Stimulated activated CD8-positive, alpha-beta memory T cell treated with anti-CD3 and anti-CD28 coated beads, Interleukin-7, amount 100 ng/mL, for 24 hours (primary cell): Measurements from ENCODE around the gene SLC22A23.

Experiments
- DNase-seq: peaks from one replicate; pipeline ENCODE4 v3.0.0-alpha.2; 2020; ENCODE audit warnings: low read depth

Gene SLC22A23

DNA sequence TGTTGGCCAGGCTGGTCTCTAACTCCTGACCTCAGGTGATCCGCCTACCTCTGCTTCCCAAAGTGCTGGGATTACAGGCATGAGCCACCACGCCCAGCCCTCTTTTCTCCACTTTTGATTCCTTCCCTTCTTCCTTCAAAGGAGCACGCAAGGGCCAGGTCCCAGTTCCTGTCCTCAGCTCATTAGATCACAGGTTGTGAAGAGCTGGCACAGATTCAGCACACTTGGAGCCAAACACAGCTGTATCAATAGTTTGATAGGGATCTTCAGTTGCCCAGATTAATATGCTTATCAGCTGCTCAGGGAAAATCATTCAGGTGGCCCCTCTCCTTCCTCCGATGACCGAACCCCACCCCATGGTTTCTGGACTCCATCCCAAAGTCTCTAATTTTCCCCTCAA lies 14.4 kb upstream of the SLC22A23 start:
- DNase-seq = no peak

DNA sequence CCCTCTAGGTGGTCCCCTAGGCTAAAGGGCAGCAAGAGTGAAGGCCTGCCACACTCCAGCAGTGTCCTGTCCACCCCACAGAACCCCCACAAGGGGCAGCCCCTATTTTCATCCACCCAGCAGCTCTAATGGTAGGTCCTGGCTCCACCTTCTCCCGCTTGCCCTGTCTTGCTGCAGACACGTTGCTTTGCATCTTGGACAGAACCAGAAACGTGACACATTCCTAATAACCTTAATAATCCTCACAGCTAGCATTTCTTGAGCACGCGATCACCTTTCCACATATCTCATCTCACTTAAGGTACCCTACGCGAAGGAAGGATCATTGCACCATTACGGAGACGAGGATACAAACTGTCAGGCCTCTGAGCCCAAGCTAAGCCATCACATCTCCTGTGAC lies 11.7 kb upstream of the SLC22A23 start:
- no peak for DNase-seq

DNA sequence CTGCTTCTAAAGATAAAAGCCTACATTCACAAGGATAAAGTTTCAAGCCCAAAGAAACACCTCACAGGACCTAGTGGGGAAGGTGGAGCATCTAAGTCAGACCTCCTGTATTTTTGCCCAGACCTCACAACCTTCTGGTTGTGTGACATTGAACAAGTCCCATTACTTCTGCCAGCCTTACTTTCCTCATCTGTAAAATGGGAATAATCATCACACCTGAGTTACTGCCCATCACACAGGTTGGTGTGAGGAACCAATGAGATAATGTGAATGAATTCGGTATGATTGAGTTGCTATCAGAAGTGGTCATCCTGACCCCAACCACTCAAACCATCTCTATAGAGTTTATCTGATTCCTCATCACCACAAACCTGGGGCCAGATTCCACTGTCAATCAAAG lies 11.1 kb upstream of the SLC22A23 start:
- no peak for DNase-seq

DNA sequence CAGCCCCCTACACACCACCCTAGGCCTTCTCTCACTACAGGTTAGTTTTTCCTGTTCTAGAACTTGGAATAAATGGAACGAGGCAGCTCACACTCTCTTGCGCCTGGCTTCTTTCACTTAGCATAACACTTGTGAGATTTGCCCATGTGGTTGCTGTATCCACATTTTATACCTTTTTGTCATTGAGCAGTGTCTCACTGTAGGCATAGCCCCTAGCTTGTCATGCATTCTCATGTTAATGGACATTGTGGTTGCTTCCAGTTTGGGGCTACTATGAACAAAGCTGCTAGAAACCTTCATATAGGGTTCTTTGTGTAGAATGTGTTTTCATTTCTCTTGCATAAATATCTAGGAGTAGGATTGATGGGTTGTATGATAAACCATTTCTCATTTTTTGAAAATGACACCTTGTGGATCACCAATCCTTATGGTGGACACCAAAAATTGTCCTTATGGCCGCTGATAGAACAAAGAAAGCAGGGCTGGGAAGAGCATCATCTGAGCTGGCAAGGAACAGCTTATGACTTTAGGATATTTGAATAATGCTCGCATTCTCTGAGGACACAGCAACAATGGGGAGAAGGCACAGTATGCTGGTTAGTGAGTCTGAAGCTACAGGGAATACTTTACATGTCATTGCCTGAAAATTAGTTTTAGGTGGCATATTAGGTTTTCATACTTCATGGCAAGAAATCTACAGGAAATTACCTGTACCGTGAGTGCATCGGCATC lies 9.8 kb upstream of the SLC22A23 start:
- DNase-seq = no peak

DNA sequence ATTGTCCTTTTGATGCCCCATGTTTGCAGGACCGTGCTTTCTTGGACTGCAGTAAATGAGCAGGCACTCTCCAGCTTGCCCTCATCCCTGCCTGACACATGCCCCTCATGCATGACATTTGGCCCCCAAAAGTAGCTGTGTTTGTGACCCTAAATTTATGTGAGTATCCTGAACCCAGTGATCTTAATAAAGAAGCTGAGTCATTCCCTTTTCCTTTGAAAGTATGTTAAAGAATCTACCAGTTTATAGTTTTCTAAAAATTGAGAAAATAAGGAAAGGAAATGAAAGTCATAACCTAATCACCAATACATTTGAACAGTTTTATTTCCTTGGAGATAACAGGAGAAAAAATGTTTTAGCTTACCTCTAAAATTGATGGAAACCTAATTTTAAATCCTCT lies 3.4 kb upstream of the SLC22A23 start:
- DNase-seq = no peak

DNA sequence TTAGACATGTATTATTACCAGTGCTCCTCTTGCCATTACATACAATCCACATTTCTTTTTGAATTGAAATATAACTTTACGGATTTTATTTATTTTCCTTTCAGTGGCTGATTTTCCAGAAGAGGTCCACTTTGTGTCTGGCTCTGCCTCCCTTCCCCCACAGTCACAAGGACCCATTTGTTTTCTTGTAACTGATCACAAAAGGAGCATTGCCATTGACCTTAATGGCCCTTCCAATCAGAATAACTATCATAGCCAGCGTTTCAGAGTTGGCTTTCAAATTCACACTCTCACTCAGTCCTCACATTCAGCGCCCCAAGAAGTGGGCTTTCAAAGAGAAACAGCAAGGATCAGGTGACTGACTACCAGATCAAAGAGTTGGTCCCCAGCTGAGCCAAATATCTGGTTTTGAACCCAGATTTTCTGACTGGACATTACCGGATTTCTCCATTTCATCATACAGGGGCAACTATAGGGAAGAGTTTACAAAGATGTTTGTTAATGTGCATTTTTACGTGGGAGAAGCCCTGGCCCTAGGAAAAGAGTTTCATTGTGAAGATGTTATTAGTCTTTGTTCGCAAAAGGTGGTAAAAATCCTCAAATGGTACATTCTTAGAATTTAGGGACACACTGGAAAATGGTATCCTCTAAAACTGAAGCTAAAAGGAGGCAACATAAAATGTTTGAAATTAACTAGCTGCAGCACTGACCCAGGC lies 2.0 kb upstream of the SLC22A23 start:
- no peak for DNase-seq

DNA sequence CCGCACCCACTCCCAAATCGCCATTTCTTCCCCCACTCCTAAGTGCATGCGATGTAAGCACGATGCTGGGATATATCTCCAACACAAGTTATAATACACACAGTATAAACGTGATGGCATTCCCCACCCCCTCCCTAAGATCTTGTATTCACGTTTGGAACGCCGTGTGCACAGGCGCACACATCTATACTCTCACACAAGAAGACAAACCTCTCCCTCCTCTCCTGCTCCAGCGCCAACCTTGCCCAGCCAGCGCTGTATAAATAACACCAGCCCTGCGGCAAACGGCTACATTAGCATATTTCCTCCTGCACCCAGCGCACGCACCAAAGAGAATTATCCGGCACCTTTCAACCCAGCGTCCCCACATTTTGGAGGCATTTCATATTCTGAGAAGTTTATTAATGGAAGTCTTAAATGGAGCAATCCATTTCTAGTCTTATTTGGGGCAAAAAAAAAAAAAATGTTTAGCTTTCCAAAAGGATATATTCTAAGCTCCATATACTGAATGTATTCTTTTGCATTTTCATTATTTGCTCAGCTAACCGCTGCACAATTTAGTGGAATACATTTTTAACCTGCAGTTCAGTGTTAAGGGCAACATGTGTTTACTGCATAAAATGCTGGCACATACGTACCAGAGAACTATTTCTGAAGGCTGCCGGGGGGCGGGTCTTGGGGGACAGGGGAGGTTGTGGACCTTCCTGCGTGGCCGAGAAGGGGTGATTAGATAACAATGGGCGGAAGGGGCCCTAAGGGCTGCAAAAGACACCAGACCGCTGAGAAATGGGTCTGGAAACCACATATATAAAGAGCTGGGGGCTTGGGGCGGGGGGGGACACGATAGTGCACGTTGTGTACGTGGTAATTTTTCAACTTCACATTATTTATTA lies 1.1 kb upstream of the SLC22A23 start:
- DNase-seq = no peak

DNA sequence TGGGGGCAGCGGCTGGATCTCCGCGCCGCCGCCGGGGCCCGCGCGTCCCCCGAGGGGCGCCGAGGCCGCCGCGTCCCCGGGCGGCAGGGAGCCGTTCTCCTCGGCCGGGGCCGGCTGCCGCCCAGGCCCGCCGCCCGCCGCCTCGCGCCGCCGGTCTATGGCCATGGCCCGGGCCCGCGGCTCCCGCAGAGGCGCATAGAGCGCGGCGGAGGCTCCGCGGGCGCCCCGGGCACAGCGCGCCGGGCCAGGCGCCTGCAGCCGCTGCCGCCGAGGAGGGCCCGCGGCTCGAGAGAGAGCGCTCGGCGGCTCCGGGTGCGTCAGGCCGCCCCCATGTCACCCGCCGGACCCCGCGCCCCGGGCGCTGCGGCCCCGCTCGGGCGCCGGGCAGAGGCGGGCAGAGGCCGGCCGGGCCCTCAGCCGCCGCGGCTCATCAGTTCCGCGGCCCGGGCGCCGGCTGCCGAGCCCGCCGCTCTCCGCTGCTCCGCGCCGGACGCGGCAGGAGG lies 404 bp downstream of the SLC22A23 start:
- no peak for DNase-seq

DNA sequence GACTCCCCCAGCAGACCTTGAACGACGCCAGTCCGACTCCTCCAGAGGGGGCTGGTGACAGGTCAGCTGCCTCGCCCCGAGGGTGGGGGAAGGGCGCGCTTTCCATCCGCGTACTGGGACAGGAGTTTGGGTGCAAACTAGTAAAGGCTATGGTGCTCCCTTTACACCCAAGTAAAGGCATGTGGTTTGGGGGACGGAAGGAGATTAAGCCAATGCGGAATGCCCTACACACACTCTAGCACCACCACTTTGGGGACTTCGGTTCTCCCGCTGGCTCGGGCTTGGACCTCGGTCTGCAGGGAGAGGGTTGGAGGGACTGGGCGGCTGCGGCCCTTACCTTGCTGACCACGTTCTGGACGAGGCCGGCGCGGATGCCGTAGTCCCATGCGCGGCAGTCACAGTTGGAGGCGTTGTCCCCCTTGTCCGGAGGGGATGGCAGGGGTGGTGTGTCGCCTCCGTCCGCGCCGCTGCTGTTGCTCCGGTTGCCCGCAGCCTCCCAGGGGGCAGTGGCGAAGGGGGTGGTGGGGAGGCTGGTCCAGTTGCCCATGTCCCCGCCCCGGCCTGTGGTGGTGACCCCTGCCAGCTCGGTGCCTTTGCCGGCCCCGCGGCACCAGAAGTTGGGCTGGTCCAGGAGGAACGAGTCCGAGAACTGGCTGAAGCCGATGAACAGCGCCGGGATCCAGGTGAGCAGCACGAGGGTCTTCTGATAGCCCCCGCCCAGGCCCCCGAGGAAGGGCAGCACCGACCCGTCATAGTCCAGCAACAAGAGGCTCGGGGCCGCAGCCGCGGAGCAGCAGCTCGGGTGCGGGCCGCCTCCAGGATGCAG lies 1.1 kb downstream of the SLC22A23 start:
- DNase-seq = no peak

DNA sequence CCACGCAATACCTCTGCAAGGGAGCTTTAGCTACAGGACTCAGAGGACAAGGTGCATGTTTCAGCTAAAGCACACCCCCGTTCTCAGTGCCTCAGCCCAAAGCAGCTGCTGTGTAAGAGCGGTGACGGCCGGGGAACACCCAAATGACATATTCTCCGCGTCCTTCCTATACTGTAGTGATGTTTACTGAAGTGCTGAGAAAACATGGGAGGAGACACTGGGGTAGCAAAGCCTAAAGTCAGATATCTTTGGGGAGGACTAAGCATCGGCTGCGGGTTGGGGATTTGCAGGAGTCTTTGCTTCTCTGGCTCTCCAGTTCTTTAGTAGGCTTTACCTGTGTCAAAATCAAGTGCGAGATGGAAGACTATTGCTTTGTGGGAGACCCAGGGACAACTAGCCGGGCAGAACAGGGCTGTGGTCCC lies 1.7 kb downstream of the SLC22A23 start:
- no peak for DNase-seq

DNA sequence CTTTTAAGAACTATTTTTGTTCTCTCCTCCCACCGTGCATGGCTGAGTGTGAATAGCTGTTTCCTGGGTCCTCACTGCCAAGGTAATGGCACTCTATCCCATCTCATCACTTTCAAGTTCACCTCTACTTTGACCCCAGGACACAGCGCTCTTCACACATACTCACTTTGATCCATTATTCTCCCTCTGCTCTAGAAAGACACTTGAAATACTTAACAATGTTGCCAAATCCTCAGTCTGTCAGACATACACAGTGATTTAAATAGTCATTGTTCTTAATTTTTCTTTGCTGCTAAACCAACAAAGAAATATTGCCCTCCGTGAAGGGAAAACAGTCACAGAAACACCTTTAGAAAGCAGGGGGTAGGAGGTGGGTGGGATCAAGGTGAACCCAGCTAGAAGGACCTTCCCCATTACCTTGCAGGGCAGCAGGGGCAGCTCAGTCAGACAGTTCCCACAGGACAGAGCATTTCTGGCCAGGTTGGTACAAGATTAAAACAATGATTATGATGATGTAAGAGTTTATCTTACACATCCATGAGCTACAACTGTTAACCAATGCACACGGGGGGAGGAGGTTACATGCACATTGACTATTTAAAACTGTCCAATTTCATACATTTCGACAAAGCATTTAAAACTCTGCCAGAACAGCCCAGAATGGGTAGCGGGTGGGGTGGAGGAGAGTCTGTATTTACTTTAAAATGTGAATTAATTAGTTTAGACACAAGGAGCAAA lies 2.4 kb downstream of the SLC22A23 start:
- no peak for DNase-seq

DNA sequence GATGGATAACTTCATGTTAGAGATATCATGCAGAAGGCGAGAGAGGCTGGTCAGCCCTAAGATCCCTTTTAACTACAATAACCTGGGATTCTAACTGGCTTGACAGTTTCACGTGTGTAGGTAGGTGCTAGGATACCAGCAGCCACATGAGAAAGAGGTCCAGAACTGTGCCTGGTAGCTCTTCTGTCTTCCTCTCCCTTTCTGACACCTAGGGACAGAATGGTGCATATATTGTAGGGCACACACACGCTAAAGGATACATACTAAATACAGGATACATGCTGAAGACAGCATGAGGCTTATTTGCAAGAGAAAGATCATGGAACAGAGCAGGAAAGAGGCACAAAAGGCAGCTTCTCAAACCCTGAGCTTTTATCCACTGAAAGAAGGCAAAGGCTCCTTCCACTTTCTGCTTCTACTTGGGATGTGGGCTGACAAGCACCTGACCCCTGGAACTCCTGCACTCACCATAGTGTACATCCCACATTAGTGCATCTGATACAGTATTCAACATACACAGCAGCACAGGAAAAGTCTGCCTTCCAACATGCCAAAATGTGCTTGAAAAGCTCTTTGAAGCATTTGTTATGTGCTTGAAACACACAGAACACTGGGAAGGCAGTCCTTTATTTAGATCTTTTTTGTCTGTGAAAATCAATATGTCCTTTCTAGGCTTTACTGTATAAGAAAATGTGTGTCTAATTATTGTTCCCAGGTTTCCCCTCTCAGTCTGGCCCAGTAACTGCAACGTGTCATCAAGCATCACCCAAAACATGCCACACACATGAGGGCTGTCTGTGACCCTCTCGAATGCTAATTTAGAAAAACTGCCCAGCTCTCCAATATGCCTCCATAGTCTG lies 3.2 kb downstream of the SLC22A23 start:
- no peak for DNase-seq

DNA sequence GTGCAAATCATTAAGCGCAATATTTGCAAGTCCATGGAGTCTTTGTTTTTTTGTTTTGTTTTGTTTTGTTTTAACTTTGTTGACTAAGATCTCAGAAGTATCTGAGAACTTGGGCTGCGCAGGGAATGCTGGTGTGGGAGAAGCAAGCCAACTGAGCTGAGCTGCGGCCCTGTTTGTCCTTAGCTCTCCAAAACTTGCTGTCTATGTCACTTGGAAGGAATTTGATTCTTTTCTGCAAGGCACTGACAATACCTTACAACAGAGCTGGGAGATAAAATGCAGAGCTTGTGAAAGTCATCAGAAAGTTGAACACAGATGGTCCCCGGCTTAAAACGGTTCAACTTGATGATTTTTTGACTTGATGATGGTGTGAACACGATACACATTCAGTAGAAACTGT lies 5.4 kb downstream of the SLC22A23 start:
- DNase-seq = no peak

DNA sequence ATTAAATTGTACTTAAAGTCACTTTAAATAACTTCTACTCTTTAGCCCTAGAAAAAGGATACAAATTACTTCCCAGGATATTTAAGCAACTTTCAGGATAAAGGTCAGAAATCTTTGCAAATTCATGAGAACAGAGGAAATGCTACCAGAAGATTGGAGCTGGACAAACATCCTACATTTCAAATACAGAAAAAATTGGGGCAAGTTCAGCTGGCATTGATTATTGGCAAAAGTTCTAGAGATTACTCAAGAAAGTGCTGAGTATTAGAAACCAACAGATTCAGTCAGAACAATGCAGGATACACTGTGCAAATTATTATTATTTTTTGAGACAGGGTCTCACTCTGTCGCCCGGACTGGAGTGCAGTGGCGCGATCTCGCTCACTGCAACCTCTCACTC lies 6.0 kb downstream of the SLC22A23 start:
- DNase-seq = no peak

DNA sequence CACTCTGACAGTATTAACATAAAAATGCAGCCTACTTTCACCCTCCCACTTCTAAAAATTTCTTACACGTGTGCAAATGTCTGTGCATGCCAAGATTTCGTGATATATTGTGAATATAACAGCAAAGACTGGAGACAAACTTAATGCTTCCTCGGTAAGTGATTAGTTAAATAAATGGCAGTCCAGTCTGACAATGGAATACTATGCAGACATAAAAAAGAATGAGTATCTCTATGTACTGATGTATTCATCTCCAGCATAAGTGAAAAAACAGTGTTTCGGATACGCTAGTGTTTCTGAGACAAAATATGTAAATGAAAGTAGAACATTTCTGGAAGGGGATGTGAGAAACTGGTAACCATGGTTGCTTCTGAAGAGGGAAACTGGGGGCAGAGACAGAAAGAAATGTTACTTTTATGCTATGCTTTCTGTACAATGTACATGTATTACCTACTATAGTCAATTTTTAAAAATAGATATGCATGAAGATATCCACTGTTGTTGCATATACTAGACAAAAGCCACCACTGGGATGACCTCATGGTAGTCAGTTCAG lies 7.0 kb downstream of the SLC22A23 start:
- no peak for DNase-seq

DNA sequence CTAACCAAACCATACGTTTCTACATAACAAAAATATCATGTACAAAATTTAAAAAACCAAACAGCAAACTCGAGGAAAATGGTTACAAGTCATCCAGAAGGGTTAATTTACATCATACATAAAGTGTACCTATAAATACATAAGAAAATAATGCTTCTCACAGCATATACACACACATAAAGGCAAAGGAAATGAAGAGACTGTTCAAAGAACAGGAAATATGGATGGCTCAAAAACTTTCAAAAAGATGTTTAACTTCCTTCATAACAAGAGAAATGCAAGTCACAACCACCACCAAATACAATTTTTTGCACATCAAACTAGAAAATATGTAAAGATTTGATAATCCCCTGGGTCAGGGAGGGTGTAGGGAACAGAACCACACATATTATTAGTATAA lies 7.5 kb downstream of the SLC22A23 start:
- DNase-seq = no peak

DNA sequence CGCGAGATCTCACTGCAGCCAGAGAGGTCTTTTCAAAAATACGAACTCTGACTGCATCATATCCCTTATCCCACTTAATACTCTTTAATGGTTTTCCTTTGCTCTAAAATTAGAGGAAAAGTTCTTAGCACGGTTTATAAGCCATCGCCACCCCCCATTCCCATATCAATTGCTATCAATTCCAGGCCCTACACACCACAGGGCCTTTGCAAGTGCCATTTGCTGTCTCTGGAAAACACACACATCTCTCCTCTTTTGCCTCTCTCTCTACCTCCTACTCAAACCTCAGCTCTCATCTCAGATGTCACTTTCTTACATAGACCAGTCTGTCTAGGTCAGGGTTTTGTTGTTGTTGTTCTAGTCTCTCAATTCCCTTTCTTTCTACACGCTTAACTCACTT lies 9.8 kb downstream of the SLC22A23 start:
- DNase-seq = no peak

DNA sequence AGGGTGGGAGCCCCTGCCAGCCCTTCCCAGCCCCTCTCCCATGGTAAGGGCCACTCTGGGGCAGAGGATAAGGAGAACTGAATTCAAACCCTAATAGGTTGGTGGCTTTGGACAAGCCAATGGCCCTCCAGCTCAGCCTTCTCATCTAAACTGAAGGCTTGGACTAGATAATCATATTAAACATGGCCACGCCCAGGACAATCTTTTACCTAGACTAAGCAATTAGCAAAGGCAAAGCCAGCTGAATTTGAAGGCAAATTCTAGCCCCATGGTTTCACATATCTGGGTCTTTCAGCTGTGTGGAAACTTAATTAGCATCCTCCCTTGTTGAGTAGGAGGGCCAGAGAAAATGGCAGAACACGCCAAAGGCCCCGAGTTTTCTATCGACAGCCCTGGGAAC lies 10.7 kb downstream of the SLC22A23 start:
- DNase-seq = no peak

DNA sequence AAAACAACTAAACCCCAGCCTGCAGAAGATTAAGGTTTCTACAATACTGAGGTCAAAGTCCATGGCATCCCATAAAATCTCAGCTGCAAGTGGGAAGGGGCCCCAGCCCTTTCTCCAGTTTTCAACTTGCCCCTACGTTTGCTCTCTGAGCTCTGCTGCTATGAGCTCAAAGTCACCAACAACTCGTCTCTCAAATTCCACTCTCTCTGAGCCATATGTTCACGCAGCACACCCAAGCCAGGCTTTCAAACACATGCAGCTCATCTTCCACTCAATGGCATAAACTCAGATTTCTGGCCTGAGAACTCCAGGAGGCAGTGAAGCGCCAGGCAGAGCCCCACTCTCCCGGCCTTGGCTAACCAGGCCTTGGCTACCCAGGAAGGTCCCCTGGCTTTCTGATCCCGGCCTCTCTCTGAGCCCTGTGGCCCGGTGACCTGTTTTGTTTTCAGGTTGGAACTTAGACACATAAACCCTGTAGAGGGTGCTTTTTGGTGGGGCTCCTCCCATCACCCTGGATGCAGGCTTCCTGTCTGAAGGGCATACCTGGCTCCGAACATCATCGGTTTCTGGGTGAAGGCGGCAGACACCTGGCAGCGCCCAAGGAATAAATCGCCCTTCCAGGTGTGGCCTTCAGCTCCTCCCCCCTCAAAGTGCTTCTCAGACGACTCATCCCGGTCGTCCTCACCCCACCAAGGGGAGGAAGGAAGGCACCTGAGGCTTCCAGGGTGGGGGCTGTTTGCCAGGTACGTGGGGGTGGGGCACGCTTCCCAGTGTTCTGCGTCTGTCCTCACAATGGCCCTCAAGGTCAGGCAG lies 12.4 kb downstream of the SLC22A23 start:
- DNase-seq = no peak
